Activated T-helper 1 cell treated with anti-CD3 and anti-CD28 coated beads, Interleukin-2, amount 50 U/mL, for 16 hours (primary cell): ENCODE data around the gene CFAP20DC.
"Not testable (repeated sequence)": the region's sequence is repeated elsewhere in the genome, so short reads cannot be mapped to it uniquely, and the experiment has no call there.

ENCODE experiments used
- DNase-seq, 2 donors: peaks; one replicate each; pipeline ENCODE4 v3.0.0-alpha.2; 2020; ENCODE audit warnings: low read depth in 1 of 2, low spot score in 1 of 2

Gene CFAP20DC

DNA sequence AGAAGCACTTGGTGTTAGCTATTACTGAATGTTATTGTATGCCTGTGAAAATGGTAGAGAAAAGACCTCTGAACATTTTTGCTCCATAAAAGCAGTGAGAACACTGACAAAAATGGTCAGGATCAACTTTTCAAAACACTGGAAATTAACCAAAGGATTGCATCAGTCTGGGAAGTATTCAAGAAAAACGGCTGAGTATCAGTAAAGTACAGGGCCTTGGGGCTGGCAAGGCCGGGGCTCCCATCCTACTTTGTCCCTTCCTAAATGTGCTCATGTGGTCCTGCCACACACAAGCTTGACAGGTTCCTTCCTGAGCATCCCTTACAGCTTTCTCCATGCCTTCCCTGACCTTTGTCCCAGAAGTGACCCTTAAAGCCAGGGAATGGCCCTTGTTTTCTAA is 84.0 kb downstream of the CFAP20DC start:
- no peak for DNase-seq

DNA sequence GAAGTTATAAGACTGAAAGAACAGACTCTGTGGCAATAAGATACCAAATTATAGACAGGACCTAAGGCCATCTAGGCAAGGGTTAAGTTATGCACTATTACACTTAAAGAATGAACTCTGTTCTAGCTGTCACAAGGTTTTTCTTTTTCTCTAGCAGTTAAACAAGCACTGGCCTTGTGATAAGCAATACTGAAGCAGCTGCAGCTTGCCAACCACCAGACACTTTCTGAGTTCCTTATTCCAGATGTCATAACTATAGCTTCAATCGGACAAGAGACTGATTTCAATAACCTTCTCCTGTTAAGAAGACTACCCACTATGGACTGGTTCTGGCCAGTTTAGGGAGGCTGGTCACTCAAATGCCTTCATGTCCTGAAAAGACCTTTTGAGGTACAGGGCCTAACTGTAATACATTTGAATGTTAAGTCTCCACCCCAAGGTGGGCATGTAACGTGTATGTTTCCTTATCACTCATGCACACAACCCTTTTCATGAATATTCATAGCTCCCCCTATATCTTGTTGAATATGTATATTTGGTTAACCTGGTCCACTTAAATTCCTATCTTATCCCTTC is 85.8 kb downstream of the CFAP20DC start:
- no peak for DNase-seq

GRCh38 chr3:58962816-58963215 is 87.0 kb downstream of the CFAP20DC start:
- no peak for DNase-seq

DNA sequence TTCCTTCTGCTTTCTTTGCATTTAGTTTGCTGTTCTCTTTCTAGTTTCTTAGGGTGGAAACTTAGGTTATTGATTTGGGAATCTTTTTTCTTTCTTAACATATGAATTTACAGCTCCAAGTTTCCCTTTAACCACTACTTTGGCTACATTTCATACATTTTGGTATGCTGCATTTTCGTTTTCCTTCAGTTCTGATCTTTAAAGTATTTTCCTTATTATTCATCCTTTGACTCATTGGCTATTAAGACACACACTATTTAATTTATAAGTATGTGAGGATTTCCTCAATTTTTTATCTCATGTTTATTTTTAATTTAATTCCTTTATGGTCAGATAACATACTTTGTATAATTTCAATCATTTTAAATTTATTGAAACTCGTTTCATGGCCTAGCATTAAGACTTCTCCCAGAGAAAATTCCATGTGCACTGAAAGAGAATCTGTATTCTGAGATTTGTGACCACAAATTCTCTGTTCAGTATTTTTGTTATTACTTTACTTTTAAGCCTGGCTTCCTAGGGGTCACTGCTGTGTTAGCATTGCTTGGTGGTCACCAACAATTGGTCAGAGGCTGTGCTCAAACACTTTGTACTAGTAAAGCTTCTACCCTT is 87.7 kb downstream of the CFAP20DC start:
- DNase-seq, result no peak

DNA sequence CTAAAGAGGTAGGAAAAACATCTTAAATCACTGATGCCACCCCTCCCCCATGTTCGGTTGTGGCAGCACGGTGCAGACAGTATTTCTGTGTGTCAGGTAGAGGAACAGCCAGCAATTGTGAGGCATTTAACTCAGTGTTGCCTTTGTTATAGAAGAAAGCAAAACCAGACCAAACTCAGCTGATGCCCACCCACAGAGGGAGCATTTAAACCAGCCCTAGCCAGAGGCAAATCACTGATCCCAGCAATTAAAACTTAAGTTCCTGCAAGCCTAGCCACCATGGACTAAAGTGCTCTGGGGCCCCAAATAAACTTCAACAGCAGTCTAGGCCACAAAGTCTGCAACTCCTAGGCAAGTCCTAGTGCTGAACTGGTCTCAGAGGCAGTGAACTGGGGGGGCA is 94.5 kb downstream of the CFAP20DC start:
- DNase-seq, result no peak

GRCh38 chr3:58953288-58953687 is 96.5 kb downstream of the CFAP20DC start:
- no peak for DNase-seq

DNA sequence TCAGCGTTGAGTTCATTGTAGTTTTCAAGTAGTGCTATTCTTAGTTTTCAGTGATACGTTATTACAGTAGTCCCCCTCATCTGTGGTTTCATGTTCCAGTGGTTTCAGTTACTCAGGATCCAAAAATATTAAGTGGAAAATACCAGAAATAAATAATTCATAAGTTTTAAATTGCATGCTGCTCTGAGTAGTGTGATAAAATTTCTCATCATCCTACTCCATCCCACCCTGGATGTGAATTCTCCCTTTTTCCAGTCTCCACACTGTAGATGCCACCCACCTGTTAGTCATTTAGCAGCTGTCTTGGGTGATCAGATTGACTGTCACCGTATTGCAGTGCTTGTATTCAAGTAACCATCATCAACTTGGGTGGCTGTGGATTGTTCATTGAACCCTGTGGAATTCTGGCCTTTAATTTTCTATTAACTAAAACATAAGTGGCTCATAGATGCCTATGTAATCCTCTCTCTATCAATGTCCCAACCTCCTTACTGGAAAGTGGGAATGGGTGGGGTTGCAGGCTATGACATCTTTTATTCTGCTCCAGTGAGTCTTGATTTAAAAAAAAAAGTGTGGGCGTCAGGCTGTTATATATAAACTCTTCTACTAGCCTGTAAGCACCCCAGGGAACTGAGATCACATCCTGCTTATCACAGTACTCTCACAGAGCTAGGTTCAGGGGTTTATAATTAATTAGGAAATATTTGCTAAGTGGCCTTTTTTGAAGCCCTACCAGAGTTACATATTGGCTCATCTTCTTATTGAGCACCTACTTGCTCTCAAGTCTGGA is 97.5 kb downstream of the CFAP20DC start:
- DNase-seq, result no peak

DNA sequence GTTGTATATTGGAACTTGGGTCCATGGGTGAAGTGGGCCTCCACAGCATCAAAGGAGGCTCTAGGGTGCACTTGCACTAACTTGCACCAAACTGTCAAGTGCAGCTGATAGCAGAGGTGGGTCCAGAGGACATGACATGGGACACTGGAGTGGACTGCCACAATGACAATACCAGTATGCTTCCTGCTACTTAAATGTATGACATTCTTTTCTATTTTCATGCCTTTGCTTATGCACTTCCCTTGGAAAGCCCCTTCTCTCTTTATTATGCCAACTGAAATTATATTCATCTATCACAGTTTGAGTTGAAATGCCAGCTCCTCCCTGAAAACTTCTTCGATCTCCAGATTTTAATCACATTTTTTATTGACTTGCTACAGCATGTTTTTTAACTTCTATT is 101.8 kb downstream of the CFAP20DC start:
- no peak for DNase-seq

GRCh38 chr3:58946875-58947274 is 103.0 kb downstream of the CFAP20DC start:
- DNase-seq, result no peak

DNA sequence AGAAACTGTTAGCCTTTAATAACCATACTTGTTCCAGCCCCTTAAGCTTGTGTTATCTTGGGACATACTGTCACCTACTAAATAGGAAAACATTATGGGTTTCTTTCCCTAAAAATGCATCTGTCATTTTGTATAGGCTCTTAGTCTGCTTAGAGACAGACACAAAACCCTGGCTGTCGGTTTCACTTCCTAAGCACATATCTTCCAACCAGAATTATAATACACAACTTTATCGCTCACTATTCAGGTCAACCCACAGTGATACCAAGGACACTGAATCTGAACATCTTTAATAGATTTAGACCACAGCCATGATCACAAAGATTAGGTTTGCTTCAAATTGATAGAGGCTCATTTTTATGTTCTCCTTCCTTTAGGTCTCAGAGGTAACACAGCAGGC is 111.8 kb downstream of the CFAP20DC start:
- no peak for DNase-seq

- no peak for DNase-seq
These were observed 125.2 kb downstream of the CFAP20DC start for GRCh38 chr3:58924578-58924977.

GRCh38 chr3:58900386-58900785 is 149.4 kb downstream of the CFAP20DC start:
- DNase-seq, result no peak

DNA sequence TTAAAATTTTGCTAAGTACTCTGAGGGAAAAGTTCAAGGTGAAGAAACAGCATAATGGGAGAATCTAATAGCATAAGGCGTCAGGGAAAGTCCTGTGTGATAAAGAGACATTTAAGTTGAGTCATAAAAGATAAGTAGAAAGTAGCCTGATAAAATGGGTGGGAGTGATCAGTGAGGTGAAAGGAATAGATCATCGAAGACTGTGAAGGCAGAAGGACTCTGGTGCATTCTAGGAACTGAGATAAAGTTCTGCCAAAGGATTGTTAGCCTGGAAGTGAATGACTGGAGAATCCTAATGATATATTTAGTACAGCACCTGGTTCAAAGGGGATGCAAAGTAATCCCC is 149.9 kb downstream of the CFAP20DC start:
- no peak for DNase-seq

DNA sequence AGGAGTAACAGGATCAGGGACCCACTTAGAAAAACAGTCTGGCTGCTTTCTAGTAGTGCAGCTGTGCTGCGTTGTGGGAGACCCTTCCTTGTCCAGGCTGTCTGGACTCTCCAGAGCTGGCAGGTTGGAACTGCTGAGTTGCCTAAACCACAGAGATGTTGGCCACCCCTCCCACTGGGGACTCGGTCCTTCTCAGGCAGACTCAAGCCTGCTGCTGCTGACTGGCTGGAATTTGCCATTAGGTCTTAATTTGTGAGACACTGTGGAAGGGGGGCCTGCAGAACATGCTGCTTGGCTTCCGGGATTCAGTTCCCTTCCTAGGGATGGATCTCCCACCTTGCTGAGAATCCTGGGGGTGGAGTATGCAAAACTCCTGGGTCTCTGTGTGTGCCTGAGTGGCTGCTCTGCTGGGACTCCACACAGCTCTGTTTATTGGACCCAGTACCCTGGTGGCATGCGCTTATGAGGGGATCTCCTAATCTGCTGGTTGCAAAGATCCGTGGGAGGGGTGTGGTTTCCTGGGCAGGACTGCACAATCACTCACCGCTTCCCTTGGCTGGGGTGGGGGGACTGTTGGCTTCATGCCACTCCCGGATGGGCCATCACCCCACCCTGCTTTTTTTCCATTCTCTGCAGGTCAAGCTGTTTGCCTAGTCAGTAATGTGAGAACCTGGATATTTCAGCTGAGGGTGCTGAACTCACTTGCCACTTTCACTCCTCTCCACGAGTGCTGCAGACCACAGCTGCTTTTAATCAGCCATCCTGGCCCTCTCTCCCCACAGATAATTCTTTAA is 150.5 kb downstream of the CFAP20DC start:
- no peak for DNase-seq

DNA sequence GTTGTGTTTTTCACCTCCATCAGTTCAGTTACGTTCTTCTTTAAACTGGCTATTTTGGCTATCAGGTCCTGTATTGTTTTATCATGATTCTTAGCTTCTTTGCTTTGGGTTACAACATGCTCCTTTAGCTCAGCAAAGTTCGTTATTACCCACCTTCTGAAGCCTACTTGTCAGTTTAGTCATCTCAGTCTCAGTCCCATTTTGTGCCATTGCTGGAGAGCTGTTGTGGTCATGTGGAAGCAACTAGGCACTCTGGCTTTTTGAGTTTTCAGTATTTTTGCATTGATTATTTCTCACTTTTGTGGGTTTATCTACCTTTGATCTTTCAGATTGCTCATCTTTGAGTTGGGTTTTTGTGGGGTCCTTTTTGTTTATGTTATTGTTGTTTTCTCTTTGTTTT is 151.3 kb downstream of the CFAP20DC start:
- no peak for DNase-seq

GRCh38 chr3:58897646-58898045 is 152.2 kb downstream of the CFAP20DC start:
- DNase-seq, result no peak

- DNase-seq, result not testable (repeated sequence)
These were observed 154.1 kb downstream of the CFAP20DC start for GRCh38 chr3:58895678-58896077.

DNA sequence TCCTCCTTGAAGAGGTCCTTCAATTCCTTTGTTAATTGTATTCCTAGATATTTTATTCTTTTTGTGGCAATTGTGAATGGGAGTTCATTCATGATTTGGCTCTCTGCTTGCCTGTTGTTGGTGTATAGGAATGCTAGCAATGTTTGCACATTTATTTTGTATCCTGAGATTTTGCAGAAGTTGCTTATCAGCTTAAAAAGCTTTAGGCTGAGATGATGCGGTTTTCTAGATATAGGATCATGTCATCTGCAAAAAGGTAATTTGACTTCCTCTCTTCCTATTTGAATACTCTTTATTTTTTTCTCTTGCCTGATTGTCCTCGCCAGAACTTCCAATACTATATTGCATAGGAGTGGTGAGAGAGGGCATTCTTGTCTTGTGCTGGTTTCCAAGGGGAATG is 157.3 kb downstream of the CFAP20DC start:
- not testable (repeated sequence) for DNase-seq

GRCh38 chr3:58888087-58888486 is 161.7 kb downstream of the CFAP20DC start:
- DNase-seq, result no peak

GRCh38 chr3:58884453-58884852 is 165.4 kb downstream of the CFAP20DC start:
- DNase-seq, result no peak

DNA sequence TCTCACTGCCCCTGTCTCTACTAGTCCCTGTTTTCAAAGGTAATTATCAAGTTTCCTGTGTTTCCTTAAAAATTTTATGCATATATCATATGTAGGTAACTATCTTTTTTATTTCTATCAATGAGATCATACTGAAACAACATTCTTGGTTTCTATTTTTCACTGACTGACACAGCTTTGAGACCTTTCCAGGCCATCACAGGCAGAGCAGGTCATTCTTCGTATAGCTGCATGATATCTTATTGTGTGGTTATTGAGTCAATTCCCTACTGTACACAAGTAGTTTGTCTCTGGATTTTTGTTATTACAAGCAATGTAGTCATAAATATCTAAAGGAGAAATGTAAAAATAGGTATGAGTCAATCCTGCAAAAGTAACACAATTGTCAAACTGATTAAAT is 169.6 kb downstream of the CFAP20DC start:
- DNase-seq, result no peak

GRCh38 chr3:58874795-58875194 is 175.0 kb downstream of the CFAP20DC start:
- no peak for DNase-seq
